H1 (cell line): Measurements from ENCODE around the gene CLEC16A. TPM values are rescaled to one million over a fixed set of nuclear protein-coding genes. Genes with fewer than 3 reads are reported as not detected.

ENCODE experiments used
- CTCF ChIA-PET: fragments of 300-600 bp; sonication (Branson Sonifier 250); formaldehyde crosslinking; loops from one replicate; lab custom pipeline; 2021; ENCODE audit not compliant: partially characterized antibody; lab: Charles Lee
- POLR2A ChIA-PET: fragments of 300-600 bp; sonication (Branson Sonifier 250); formaldehyde crosslinking; loops from one replicate; lab custom pipeline; 2021; ENCODE audit warnings: inconsistent platforms; ENCODE audit not compliant: partially characterized antibody; lab: Charles Lee
- DNase-seq, 2 experiments: peaks; one replicate each; pipeline versions ENCODE4 v3.0.0 to v3.0.0-alpha.2; 2010 to 2022; ENCODE audit warnings: low spot score in 2 of 2, low read depth in 1 of 2, mixed read lengths in 1 of 2
- FAIRE-seq: peaks from 2 replicates; lab custom pipeline; 2011; peaks lifted over from hg19 to GRCh38; lab: Jason Lieb, UNC
- H2AFZ ChIP-seq: 2 replicates; pipeline ENCODE4 v1.8.1; 2012; ENCODE audit warnings: low read length, inconsistent platforms
- H2AK5ac ChIP-seq: 2 replicates; pipeline ENCODE4 v1.6.1; 2013; ENCODE audit warnings: low read depth, low read length
- H2BK120ac ChIP-seq: replicated peaks from 2 replicates; pipeline ENCODE3; 2013; ENCODE audit warnings: low read depth, low read length, inconsistent platforms
- H2BK12ac ChIP-seq: 2 replicates; pipeline ENCODE4 v1.6.1; 2013; ENCODE audit warnings: low read depth, low read length
- H2BK15ac ChIP-seq: 2 replicates; pipeline ENCODE4 v1.6.1; 2013; ENCODE audit warnings: low read length
- H2BK20ac ChIP-seq: 2 replicates; pipeline ENCODE4 v1.6.1; 2013; ENCODE audit warnings: low read length
- H2BK5ac ChIP-seq: 2 replicates; pipeline ENCODE4 v1.6.1; 2013; ENCODE audit warnings: low read depth, low read length
- H3K14ac ChIP-seq: 2 replicates; pipeline ENCODE4 v1.6.1; 2013; ENCODE audit warnings: inconsistent platforms; ENCODE audit not compliant: insufficient read length
- H3K18ac ChIP-seq: 2 replicates; pipeline ENCODE4 v1.6.1; 2013; ENCODE audit warnings: low read length; ENCODE audit errors: extremely low read depth
- H3K23ac ChIP-seq: 2 replicates; pipeline ENCODE4 v1.6.1; 2013; ENCODE audit warnings: inconsistent platforms; ENCODE audit not compliant: insufficient read length
- H3K23me2 ChIP-seq: 2 replicates; pipeline ENCODE4 v1.6.1; 2013; ENCODE audit warnings: low read depth, low read length
- H3K27ac ChIP-seq: 2 replicates; pipeline ENCODE4 v1.6.1; 2011; ENCODE audit warnings: low read depth, low read length, inconsistent platforms
- H3K27me3 ChIP-seq, 4 experiments: replicated peaks in 1 of 4; 1 replicate in 1 of 4; 2 replicates in 3 of 4; pipeline versions ENCODE4 v1.6.1 to v1.8.1; 2011 to 2013; ENCODE audit warnings: low read length in 3 of 4, mild to moderate bottlenecking in 3 of 4, inconsistent platforms in 2 of 4, mixed read lengths in 2 of 4, moderate library complexity in 1 of 4; ENCODE audit not compliant: control insufficient read depth in 3 of 4, insufficient read depth in 3 of 4; ENCODE audit errors: extremely low read depth in 1 of 4
- H3K36me3 ChIP-seq, 4 experiments: 2 replicates each; pipeline versions ENCODE4 v1.6.1 to v1.8.1; 2011 to 2013; ENCODE audit warnings: mild to moderate bottlenecking in 4 of 4, low read length in 3 of 4, moderate library complexity in 2 of 4, control low read depth in 1 of 4, inconsistent platforms in 1 of 4; ENCODE audit not compliant: insufficient read depth in 4 of 4, control insufficient read depth in 2 of 4
- H3K4ac ChIP-seq: replicated peaks from 2 replicates; pipeline ENCODE3; 2013; ENCODE audit warnings: low read length, low read depth, mixed read lengths, inconsistent platforms; ENCODE audit not compliant: insufficient read length
- H3K4me1 ChIP-seq, 4 experiments: replicated peaks in 1 of 4; 1 replicate in 1 of 4; 2 replicates in 3 of 4; pipeline versions ENCODE4 v1.6.1 to v1.8.1; 2011 to 2013; ENCODE audit warnings: low read length in 3 of 4, inconsistent platforms in 2 of 4, mixed read lengths in 1 of 4; ENCODE audit not compliant: insufficient read depth in 4 of 4, control insufficient read depth in 3 of 4
- H3K4me2 ChIP-seq, 2 experiments: 2 replicates each; pipeline versions ENCODE4 v1.6.1 to v1.8.1; 2011 to 2013; ENCODE audit warnings: low read depth in 2 of 2, low read length in 2 of 2, control low read depth in 1 of 2, inconsistent platforms in 1 of 2, mild to moderate bottlenecking in 1 of 2; ENCODE audit not compliant: insufficient read depth in 1 of 2
- H3K4me3 ChIP-seq, 4 experiments: fragments of 200-600, 300-600 bp in 1 of 4; sonication (generic), shearing (Covaris generic), sonication (Bioruptor Twin) in 1 of 4; 2 replicates each; pipeline versions ENCODE4 v1.5.1 to v1.8.1; 2011 to 2016; ENCODE audit warnings: low read length in 4 of 4, low read depth in 3 of 4, control low read depth in 2 of 4, inconsistent platforms in 2 of 4, mild to moderate bottlenecking in 2 of 4, mixed read lengths in 1 of 4, moderate library complexity in 1 of 4; ENCODE audit not compliant: insufficient read depth in 2 of 4; ENCODE audit errors: extremely low read depth in 1 of 4
- H3K56ac ChIP-seq: replicated peaks from 2 replicates; pipeline ENCODE3; 2013; ENCODE audit warnings: low read depth, mild to moderate bottlenecking, mixed read lengths, low read length, inconsistent platforms; ENCODE audit not compliant: insufficient read length
- H3K79me1 ChIP-seq: 2 replicates; pipeline ENCODE4 v1.6.1; 2013; ENCODE audit warnings: low read depth, low read length, control low read depth
- H3K79me2 ChIP-seq, 2 experiments: 2 replicates each; pipeline versions ENCODE4 v1.6.1 to v1.8.1; 2012 to 2013; ENCODE audit warnings: low read length in 2 of 2, mild to moderate bottlenecking in 2 of 2, inconsistent platforms in 1 of 2; ENCODE audit not compliant: insufficient read depth in 2 of 2, control insufficient read depth in 1 of 2
- H3K9ac ChIP-seq, 4 experiments: replicated peaks in 1 of 4; 1 replicate in 1 of 4; 2 replicates in 3 of 4; pipeline versions ENCODE4 v1.6.1 to v1.8.1; 2011 to 2013; ENCODE audit warnings: low read depth in 3 of 4, low read length in 3 of 4, control low read depth in 2 of 4, mild to moderate bottlenecking in 2 of 4, moderate library complexity in 2 of 4, inconsistent platforms in 1 of 4; ENCODE audit errors: extremely low read depth in 1 of 4
- H3K9me3 ChIP-seq, 2 experiments: 2 replicates each; pipeline versions ENCODE4 v1.6.1 to v1.8.1; 2012 to 2013; ENCODE audit warnings: mild to moderate bottlenecking in 2 of 2, moderate library complexity in 2 of 2, control low read depth in 1 of 2, inconsistent platforms in 1 of 2, low read depth in 1 of 2, low read length in 1 of 2, mixed read lengths in 1 of 2; ENCODE audit not compliant: insufficient read depth in 2 of 2
- H4K20me1 ChIP-seq, 2 experiments: replicated peaks in 1 of 2; 2 replicates each; pipeline versions ENCODE3 to v1.8.1; 2011 to 2013; ENCODE audit warnings: inconsistent platforms in 2 of 2, low read length in 2 of 2, mild to moderate bottlenecking in 1 of 2; ENCODE audit not compliant: insufficient read depth in 2 of 2, control insufficient read depth in 1 of 2
- H4K5ac ChIP-seq: 2 replicates; pipeline ENCODE4 v1.6.1; 2013; ENCODE audit warnings: low read length, low read depth, mixed read lengths, inconsistent platforms; ENCODE audit not compliant: insufficient read length
- H4K8ac ChIP-seq: 2 replicates; pipeline ENCODE4 v1.8.0; 2013; ENCODE audit warnings: mild to moderate bottlenecking, moderate library complexity, low read length, inconsistent platforms; ENCODE audit not compliant: insufficient read depth; ENCODE audit errors: extremely low read depth
- H4K91ac ChIP-seq: replicated peaks from 2 replicates; pipeline ENCODE3; 2013; ENCODE audit warnings: low read length, mixed read lengths, inconsistent platforms; ENCODE audit not compliant: insufficient read length
- KDM4A ChIP-seq: IDR thresholded peaks from one replicate; pipeline ENCODE4 v1.7.1; 2012; ENCODE audit warnings: low read depth, mild to moderate bottlenecking, moderate library complexity, low read length, inconsistent platforms; ENCODE audit not compliant: severe bottlenecking
- WGBS, 2 experiments: shearing (Covaris generic) in 1 of 2; methylation state at CpG; one replicate each; pipeline versions ENCODE4 v1.1.6 to v1.1.7; 2013 to 2015; ENCODE audit warnings: low lambda C conversion rate in 2 of 2, mixed read lengths in 2 of 2, inconsistent platforms in 1 of 2, low coverage in 1 of 2, missing lambda C conversion rate in 1 of 2; ENCODE audit not compliant: insufficient replicate concordance in 2 of 2, insufficient coverage in 1 of 2, insufficient read length in 1 of 2; ENCODE audit errors: extremely low coverage in 1 of 2, missing lambda C conversion rate in 1 of 2; 5-methylcytosine and 5-hydroxymethylcytosine counted together
- polyA plus RNA-seq, 7 experiments: library from polyadenylated mRNA; depleted of rRNA in 3 of 7; stranded (reverse) in 5 of 7; unstranded in 2 of 7; fragments of >200 nt in 5 of 7; fragments of 200-250 nt in 2 of 7; gene quantifications; 1 replicate in 5 of 7; 2 replicates in 1 of 7; 4 replicates in 1 of 7; pipeline versions ENCODE4 v1.2.1 to v1.2.3, GENCODE V29; 2011 to 2013; ENCODE audit warnings: missing spikeins in 2 of 7, mixed read lengths in 2 of 7
- total RNA-seq: library from RNA; stranded (reverse); fragmentation: NEBNext Ultra II Directional; extraction: Animal tissue kit (Norgen Biotek cat#: 25700); gene quantifications from 2 replicates; pipeline ENCODE4 v1.2.1, GENCODE V29; 2021

CLEC16A gene
- total and polyA plus RNA-seq, 2 of the 8 experiments (the other 6 are each of a cell fraction or from before 2014, with no cell fraction given): 7.6 to 19.3 TPM

GRCh38 chr16:10926094-10926493 lies 18.3 kb upstream of the CLEC16A start:
- no peak overlapping the region for H3K14ac ChIP-seq
- ChIA-PET POLR2A (interaction anchor here (1.1 kb wide), 1 partner anchor 97 kb away, joined by 3 read pairs; no protein-coding TSS in a partner anchor), CTCF (interaction anchor here (0.6 to 1.7 kb wide), 5 partner anchors 8 to 715 kb away, joined by 3 to 5 read pairs (median 4); no protein-coding TSS in a partner anchor)
- H3K27ac ChIP-seq: no peak overlapping the region
- H2BK15ac ChIP-seq: no peak overlapping the region
- H3K18ac ChIP-seq: no peak overlapping the region
- H3K56ac ChIP-seq: no peak overlapping the region
- no peak overlapping the region for H3K4ac ChIP-seq
- no peaks in the 10 kb centered on the region for H3K79me1 ChIP-seq
- H2AK5ac ChIP-seq: no peak overlapping the region
- H3K4me1 ChIP-seq: peaks cover 0 to 3% (median 0%) of the 10 kb centered on the region in 4 experiments; a peak in 1 of 7 replicates
- H2BK5ac ChIP-seq: no peak overlapping the region
- H4K5ac ChIP-seq: no peak overlapping the region
- no peak overlapping the region for H2BK120ac ChIP-seq
- H3K79me2 ChIP-seq: no peaks in the 10 kb centered on the region
- no peak overlapping the region for H2AFZ ChIP-seq
- H3K4me2 ChIP-seq: no peak overlapping the region
- no peaks in the 10 kb centered on the region for H3K23me2 ChIP-seq
- no peak overlapping the region for H3K4me3 ChIP-seq
- peaks cover 0 to 8% of the 10 kb centered on the region in 2 experiments for H4K20me1 ChIP-seq
- H2BK12ac ChIP-seq: no peak overlapping the region
- H3K9ac ChIP-seq: no peak overlapping the region
- H3K23ac ChIP-seq: no peak overlapping the region
- peaks cover 2 to 11% (median 5%) of the 10 kb centered on the region in 4 experiments; a peak in 5 of 8 replicates for H3K36me3 ChIP-seq
- H4K91ac ChIP-seq: no peak overlapping the region
- 98% methylated on average over 4 of the region's 4 CpGs; no CpG with 5 or more reads in 1 of the 2 experiments for WGBS, 2 experiments
- DNase-seq (no peak), FAIRE-seq (no peak)
- H4K8ac ChIP-seq: no peak overlapping the region
- H2BK20ac ChIP-seq: no peak overlapping the region
- no peaks in the 10 kb centered on the region for H3K27me3 ChIP-seq
- H3K9me3 ChIP-seq: no peaks in the 10 kb centered on the region
- TF ChIP-seq KDM4A: no peak
